GM12878 (cell line): ENCODE measurements around the gene ASTL. TPM values are rescaled to one million over a fixed set of nuclear protein-coding genes. Genes with fewer than 3 reads are reported as not detected.

Experiments used
- ATAC-seq: fragments of 200-7000 bp; cut with Tn5 transposase; 3 replicates; pipeline ENCODE4 v1.9.1; 2020; ENCODE audit warnings: mild to moderate bottlenecking, moderate library complexity
- BruUV-seq: library from RNA; stranded (reverse); fragments of 400-500 nt; replicated peaks from 2 replicates; lab custom pipeline; 2021; lab: Mats Ljungman, UMichigan
- CTCF ChIA-PET: fragments of 300-600 bp; sonication (Branson Sonifier 250); formaldehyde crosslinking; extraction: SDS; loops from one replicate; lab custom pipeline; 2021; ENCODE audit warnings: inconsistent platforms; lab: Yijun Ruan, JAX
- POLR2A ChIA-PET: fragments of 350-600 bp; formaldehyde crosslinking; extraction: SDS; loops from one replicate; lab custom pipeline; 2021; ENCODE audit warnings: inconsistent platforms; lab: Charles Lee
- RAD21 ChIA-PET: fragments of 300-600 bp; sonication (Branson Sonifier 250); formaldehyde crosslinking; loops from one replicate; lab custom pipeline; 2023; ENCODE audit warnings: antibody characterized with exemption; ENCODE audit not compliant: unreplicated experiment; lab: Charles Lee
- SMC1A ChIA-PET: fragments of 300-600 bp; sonication (Branson Sonifier 250); formaldehyde crosslinking; loops from one replicate; lab custom pipeline; 2023; ENCODE audit not compliant: unreplicated experiment, uncharacterized antibody; lab: Charles Lee
- DNase-seq: peaks from one replicate; pipeline ENCODE4 v3.0.0-alpha.2; 2011; ENCODE audit warnings: low read depth, low spot score
- FAIRE-seq: peaks from 3 replicates; lab custom pipeline; 2011; peaks lifted over from hg19 to GRCh38; lab: Jason Lieb, UNC
- H2AFZ ChIP-seq: 2 replicates; pipeline ENCODE4 v1.6.0; 2011; ENCODE audit warnings: low read depth, low read length, control low read depth; ENCODE audit not compliant: control insufficient read depth
- H3K27ac ChIP-seq: 2 replicates; pipeline ENCODE4 v1.5.1; 2011; ENCODE audit warnings: control low read depth; ENCODE audit not compliant: control insufficient read depth, insufficient read depth
- H3K27me3 ChIP-seq, 2 experiments: replicated peaks in 1 of 2; 2 replicates each; pipeline versions ENCODE4 v1.6.0 to v1.6.1; 2011; ENCODE audit warnings: low read length in 1 of 2; ENCODE audit not compliant: control insufficient read depth in 2 of 2, insufficient read depth in 2 of 2
- H3K36me3 ChIP-seq, 2 experiments: 2 replicates each; pipeline ENCODE4 v1.5.1; 2011; ENCODE audit warnings: low read length in 1 of 2; ENCODE audit not compliant: control insufficient read depth in 2 of 2, insufficient read depth in 2 of 2
- H3K4me1 ChIP-seq: 2 replicates; pipeline ENCODE4 v1.6.1; 2011; ENCODE audit warnings: mild to moderate bottlenecking, low read length, moderate library complexity, mixed read lengths; ENCODE audit not compliant: control insufficient read depth, insufficient read depth
- H3K4me2 ChIP-seq: 2 replicates; pipeline ENCODE4 v1.6.0; 2011; ENCODE audit warnings: control low read depth; ENCODE audit not compliant: control insufficient read depth, insufficient read depth
- H3K4me3 ChIP-seq: fragments of 200-600 bp; sonication (generic); 2 replicates; pipeline ENCODE4 v1.5.1; 2016
- H3K79me2 ChIP-seq: 2 replicates; pipeline ENCODE4 v1.6.0; 2011; ENCODE audit warnings: low read length; ENCODE audit not compliant: control insufficient read depth, insufficient read depth
- H3K9ac ChIP-seq: 2 replicates; pipeline ENCODE4 v1.8.0; 2011; ENCODE audit warnings: low read length, control low read depth, mixed read lengths; ENCODE audit not compliant: control insufficient read depth, insufficient read depth
- H3K9me3 ChIP-seq: replicated peaks from 3 replicates; pipeline ENCODE4 v1.5.1; 2011; ENCODE audit warnings: mild to moderate bottlenecking, low read length; ENCODE audit not compliant: control insufficient read depth, insufficient read depth
- H4K20me1 ChIP-seq: 2 replicates; pipeline ENCODE4 v1.6.0; 2011; ENCODE audit not compliant: control insufficient read depth, insufficient read depth
- KAT2A ChIP-seq: conservative IDR thresholded peaks from 2 replicates; pipeline ENCODE4 v1.6.1; 2011; ENCODE audit warnings: low read depth, low read length; ENCODE audit not compliant: control insufficient read depth
- SPI1 ChIP-seq: IDR thresholded peaks from 2 replicates; pipeline ENCODE4 v1.6.1; 2011; ENCODE audit warnings: low read depth, mild to moderate bottlenecking, low read length, moderate library complexity, borderline replicate concordance; ENCODE audit not compliant: insufficient read depth
- WGBS: methylation state at CpG from one replicate; pipeline ENCODE4 v1.1.6; 2016; ENCODE audit warnings: low lambda C conversion rate; ENCODE audit not compliant: insufficient replicate concordance, insufficient coverage; ENCODE audit errors: missing lambda C conversion rate; 5-methylcytosine and 5-hydroxymethylcytosine counted together
- in situ Hi-C: fragments of 300-500 bp; cut with MboI; formaldehyde crosslinking; loops from 9 replicates; pipeline ENCODE4 v1.14.3; 2018; ENCODE audit warnings: mixed read lengths
- intact Hi-C: fragments of 100-400 bp; cut with micrococcal nuclease; formaldehyde crosslinking; loops from one replicate; pipeline ENCODE4 v1.14.2; 2022; ENCODE audit not compliant: unreplicated experiment
- polyA plus RNA-seq, 11 experiments: library from polyadenylated mRNA; depleted of rRNA in 4 of 11; unstranded in 6 of 11; stranded (reverse) in 5 of 11; fragments of >200 nt; fragmentation: Nextera tagmentation in 4 of 11; fragmentation: Illumina TruSeq in 1 of 11; extraction: Ambion mirVana in 4 of 11; extraction: Trizol in 1 of 11; gene quantifications; 1 replicate in 1 of 11; 2 replicates in 10 of 11; pipeline versions ENCODE4 v1.2.1 to v1.2.3, GENCODE V29; 2011 to 2016; ENCODE audit warnings: inconsistent platforms in 2 of 11, missing spikeins in 2 of 11, low read depth in 1 of 11
- total RNA-seq, 4 experiments: library from RNA; depleted of rRNA in 3 of 4; stranded (reverse); fragments of >200 nt in 3 of 4; fragmentation: Illumina TruSeq in 1 of 4; extraction: Trizol in 1 of 4; gene quantifications; 2 replicates each; pipeline versions ENCODE4 v1.2.1 to v1.2.3, GENCODE V29; 2013 to 2021
- TF ChIP-seq, protein P1 (sequence below): fragments of 450-650 bp; IDR thresholded peaks from 2 replicates; pipeline ENCODE4 v1.6.1; 2016; ENCODE audit warnings: mild to moderate bottlenecking

ASTL gene
- total and polyA plus RNA-seq, 10 of the 15 experiments (the other 5 are each of a cell fraction or from before 2014, with no cell fraction given) = 0.18 to 1.0 (median 0.38) TPM; not detected in 4

DNA sequence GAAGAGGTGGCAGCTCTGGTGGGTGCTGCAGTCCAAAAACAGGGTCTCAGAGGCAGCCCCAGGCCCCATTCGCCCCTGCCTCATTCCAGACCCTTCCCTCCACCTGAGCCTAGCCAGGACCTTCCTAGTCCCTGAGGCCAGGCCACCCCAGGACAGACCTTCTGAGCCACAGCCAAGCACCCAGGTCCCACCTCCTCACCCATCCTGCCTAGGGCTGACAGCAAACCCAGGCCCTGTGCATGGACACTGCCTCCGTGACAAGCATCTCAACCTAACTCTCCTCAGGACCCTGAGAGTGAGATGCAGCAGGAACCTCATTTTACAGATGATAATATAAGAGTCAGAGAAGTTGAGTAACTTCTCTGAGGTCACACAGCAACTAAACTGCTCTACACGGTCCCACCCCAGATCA, 37.4 kb downstream of the ASTL start:
- Histone ChIP-seq H3K4me3 (no peak overlapping the region), H3K27me3 (no peaks in the 10 kb centered on the region), H3K9me3 (peaks cover 4% of the 10 kb centered on the region; the same call in 2 of the 3 replicates), H3K9ac (no peak overlapping the region), H2AFZ (no peak overlapping the region), H3K27ac (no peak overlapping the region), H4K20me1 (no peaks in the 10 kb centered on the region), H3K4me2 (no peak overlapping the region), H3K36me3 (no peaks in the 10 kb centered on the region), H3K4me1 (no peaks in the 10 kb centered on the region), H3K79me2 (no peaks in the 10 kb centered on the region)
- 5% methylated on average over 3 of the region's 3 CpGs for WGBS
- BruUV-seq = no TSS peak
- FAIRE-seq (no peak), DNase-seq (no peak), ATAC-seq (no peak; the same call in 2 of the 3 replicates)
- ChIA-PET CTCF (no interaction called here), RAD21 (no interaction called here), POLR2A (no interaction called here), SMC1A (interaction anchor here (0.5 kb wide), 1 partner anchor 266 kb away, joined by 3 read pairs; no protein-coding TSS in a partner anchor)
- intact Hi-C loops = no loop called here
- TF ChIP-seq, protein P1, sequence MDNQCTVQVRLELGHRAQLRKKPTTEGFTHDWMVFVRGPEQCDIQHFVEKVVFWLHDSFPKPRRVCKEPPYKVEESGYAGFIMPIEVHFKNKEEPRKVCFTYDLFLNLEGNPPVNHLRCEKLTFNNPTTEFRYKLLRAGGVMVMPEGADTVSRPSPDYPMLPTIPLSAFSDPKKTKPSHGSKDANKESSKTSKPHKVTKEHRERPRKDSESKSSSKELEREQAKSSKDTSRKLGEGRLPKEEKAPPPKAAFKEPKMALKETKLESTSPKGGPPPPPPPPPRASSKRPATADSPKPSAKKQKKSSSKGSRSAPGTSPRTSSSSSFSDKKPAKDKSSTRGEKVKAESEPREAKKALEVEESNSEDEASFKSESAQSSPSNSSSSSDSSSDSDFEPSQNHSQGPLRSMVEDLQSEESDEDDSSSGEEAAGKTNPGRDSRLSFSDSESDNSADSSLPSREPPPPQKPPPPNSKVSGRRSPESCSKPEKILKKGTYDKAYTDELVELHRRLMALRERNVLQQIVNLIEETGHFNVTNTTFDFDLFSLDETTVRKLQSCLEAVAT = no peak
- in situ Hi-C loops = no loop called here

DNA sequence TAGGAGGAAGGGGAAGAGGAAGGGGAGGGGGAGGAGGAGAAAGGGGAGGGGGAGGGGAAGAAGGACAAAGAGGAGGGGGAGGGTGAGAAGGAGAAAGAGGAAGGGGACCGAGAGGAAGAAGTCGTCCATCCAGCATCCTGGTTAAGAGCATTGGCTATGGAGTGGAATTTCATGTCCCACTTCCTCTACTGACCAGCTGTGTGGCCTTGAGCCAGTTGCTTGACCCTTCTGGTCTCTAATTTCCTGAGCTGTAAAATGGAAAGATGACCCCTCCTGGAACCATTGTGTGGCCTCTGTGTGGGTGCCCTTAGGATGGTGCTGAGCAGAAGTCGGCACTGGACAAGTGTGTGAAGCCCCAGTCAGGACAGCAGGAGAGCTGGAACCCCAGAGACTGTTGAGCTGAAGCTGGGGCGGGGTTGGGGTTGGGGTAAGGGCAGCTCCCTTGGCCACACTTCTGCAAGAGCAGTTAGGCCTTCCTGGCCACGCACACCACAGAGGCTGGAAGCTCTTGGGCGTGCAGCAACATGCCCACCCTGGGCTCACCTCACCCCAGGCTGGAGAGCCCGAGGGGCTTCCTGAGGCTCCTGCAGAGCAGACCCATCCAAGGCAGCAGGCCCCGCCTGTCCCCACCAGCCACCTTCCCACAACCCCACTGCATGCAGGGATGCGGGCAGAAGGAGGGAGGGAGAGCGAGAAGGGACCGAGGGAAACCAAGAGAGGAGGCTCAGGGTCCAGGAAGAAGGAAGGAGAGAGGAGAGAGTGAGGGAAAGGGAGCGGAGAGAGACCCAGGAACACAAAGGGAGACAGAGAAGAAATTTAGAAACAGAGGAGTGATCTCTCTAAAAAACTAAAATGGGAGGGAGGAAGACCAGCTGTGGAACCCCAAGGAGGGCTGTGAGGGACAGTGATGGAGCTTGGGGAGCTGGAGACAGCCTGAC, 38.2 kb downstream of the ASTL start:
- WGBS = 15% methylated on average over 12 of the region's 12 CpGs
- Histone ChIP-seq H3K27ac (no peak overlapping the region), H3K4me2 (no peak overlapping the region), H3K36me3 (no peaks in the 10 kb centered on the region), H3K9ac (no peak overlapping the region), H3K4me1 (no peaks in the 10 kb centered on the region), H3K9me3 (peaks cover 1% of the 10 kb centered on the region; the same call in 1 of the 3 replicates), H2AFZ (no peak overlapping the region), H3K27me3 (no peaks in the 10 kb centered on the region), H4K20me1 (no peaks in the 10 kb centered on the region), H3K79me2 (no peaks in the 10 kb centered on the region), H3K4me3 (no peak overlapping the region)
- no TSS peak for BruUV-seq
- intact Hi-C loops = no loop called here
- SMC1A ChIA-PET = interaction anchor here (0.5 kb wide), 1 partner anchor 266 kb away, joined by 3 read pairs; no protein-coding TSS in a partner anchor
- DNase-seq (no peak), FAIRE-seq (no peak), ATAC-seq (peak; percentile 17)
- 0 out of 2 replicates have a peak, but pooled peaks have one; percentile 22 for TF ChIP-seq SPI1
- TF ChIP-seq KAT2A = no peak
- in situ Hi-C loops = no loop called here
- CTCF ChIA-PET = interaction anchor here (0.8 to 1.0 kb wide), 3 partner anchors 17 to 107 kb away, joined by 3 to 6 read pairs (median 3); no protein-coding TSS in a partner anchor
- RAD21 ChIA-PET = no interaction called here
- POLR2A ChIA-PET = no interaction called here
